CD8-positive, alpha-beta memory T cell (primary cell): ENCODE measurements around the gene RHPN2. TPM values are rescaled to one million over a fixed set of nuclear protein-coding genes. Genes with fewer than 3 reads are reported as not detected.
"Not testable (repeated sequence)": the region's sequence is repeated elsewhere in the genome, so short reads cannot be mapped to it uniquely, and the experiment has no call there.

Experiments
- CTCF ChIA-PET: fragments of 350-600 bp; sonication (Branson Sonifier 250); formaldehyde crosslinking; loops from one replicate; lab custom pipeline; 2021; ENCODE audit warnings: antibody characterized with exemption; lab: Charles Lee
- POLR2A ChIA-PET: fragments of 350-600 bp; sonication (Branson Sonifier 250); formaldehyde crosslinking; loops from one replicate; lab custom pipeline; 2021; ENCODE audit warnings: antibody characterized with exemption; lab: Charles Lee
- DNase-seq, 5 donors: peaks; one replicate each; pipeline versions ENCODE4 v3.0.0 to v3.0.0-alpha.2; 2020 to 2022; ENCODE audit warnings: mixed read lengths in 1 of 5
- H3K27ac ChIP-seq: one replicate; pipeline ENCODE4 v1.7.0; 2013; ENCODE audit warnings: low read depth, mild to moderate bottlenecking, low read length, moderate library complexity
- H3K27me3 ChIP-seq: 2 replicates; pipeline ENCODE4 v1.7.0; 2013; ENCODE audit warnings: low read length, mild to moderate bottlenecking; ENCODE audit not compliant: insufficient read depth, poor library complexity, severe bottlenecking
- H3K36me3 ChIP-seq: 2 replicates; pipeline ENCODE4 v1.7.0; 2013; ENCODE audit warnings: mild to moderate bottlenecking, low read length, moderate library complexity; ENCODE audit not compliant: insufficient read depth
- H3K4me1 ChIP-seq: 2 replicates; pipeline ENCODE4 v1.7.0; 2013; ENCODE audit warnings: mild to moderate bottlenecking, low read length, moderate library complexity; ENCODE audit not compliant: insufficient read depth
- H3K4me3 ChIP-seq: 2 replicates; pipeline ENCODE4 v1.7.0; 2013; ENCODE audit warnings: mild to moderate bottlenecking, low read length
- H3K9me3 ChIP-seq: 2 replicates; pipeline ENCODE4 v1.7.0; 2013; ENCODE audit warnings: mild to moderate bottlenecking, low read length
- H3K27ac Mint-ChIP-seq, 8 donors: one replicate each; pipeline ENCODE4 v1.8.0; 2020 to 2021; ENCODE audit warnings: mixed read lengths in 8 of 8, mild to moderate bottlenecking in 6 of 8, inconsistent platforms in 3 of 8, moderate library complexity in 3 of 8
- H3K27me3 Mint-ChIP-seq, 2 donors: one replicate each; pipeline ENCODE4 v1.8.0; 2020 to 2021; ENCODE audit warnings: mixed read lengths in 2 of 2, mild to moderate bottlenecking in 1 of 2, moderate library complexity in 1 of 2
- H3K36me3 Mint-ChIP-seq, 3 donors: one replicate each; pipeline ENCODE4 v1.8.0; 2020 to 2021; ENCODE audit warnings: mixed read lengths in 3 of 3, inconsistent platforms in 1 of 3, mild to moderate bottlenecking in 1 of 3
- H3K4me1 Mint-ChIP-seq, 3 donors: one replicate each; pipeline ENCODE4 v1.8.0; 2020 to 2021; ENCODE audit warnings: mixed read lengths in 3 of 3, inconsistent platforms in 1 of 3, mild to moderate bottlenecking in 1 of 3
- H3K4me3 Mint-ChIP-seq, 7 donors: one replicate each; pipeline ENCODE4 v1.8.0; 2020 to 2021; ENCODE audit warnings: mixed read lengths in 7 of 7, mild to moderate bottlenecking in 6 of 7, moderate library complexity in 4 of 7, inconsistent platforms in 2 of 7
- H3K9me3 Mint-ChIP-seq, 5 donors: one replicate each; pipeline ENCODE4 v1.8.0; 2020 to 2022; ENCODE audit warnings: mixed read lengths in 5 of 5, mild to moderate bottlenecking in 3 of 5, moderate library complexity in 2 of 5, inconsistent platforms in 1 of 5
- polyA plus RNA-seq: library from polyadenylated mRNA; unstranded; fragments of 300-500 nt; fragmentation: Illumina TruSeq; gene quantifications from one replicate; pipeline ENCODE4 v1.2.3, GENCODE V29; 2021
- total RNA-seq, 2 experiments: library from RNA; stranded (reverse); gene quantifications; one replicate each; pipeline ENCODE4 v1.2.3, GENCODE V29; 2021

RHPN2 gene
- total and polyA plus RNA-seq, 3 experiments from 2014 or later: 0.32 to 2.0 (median 1.1) TPM

- H3K36me3 Mint-ChIP-seq: no peaks in the 10 kb centered on the region
- Histone ChIP-seq H3K4me3 (no peak overlapping the region), H3K36me3 (no peaks in the 10 kb centered on the region), H3K4me1 (no peaks in the 10 kb centered on the region), H3K9me3 (no peaks in the 10 kb centered on the region), H3K27me3 (no peaks in the 10 kb centered on the region), H3K27ac (no peak overlapping the region)
- no peaks in the 10 kb centered on the region for H3K9me3 Mint-ChIP-seq
- no peak overlapping the region for H3K4me3 Mint-ChIP-seq
- ChIA-PET CTCF (no interaction called here), POLR2A (no interaction called here)
- no peak overlapping the region for H3K27ac Mint-ChIP-seq
- H3K27me3 Mint-ChIP-seq: peaks cover under 1 to 3% of the 10 kb centered on the region in 2 donors
- H3K4me1 Mint-ChIP-seq: peaks cover 8 to 9% (median 9%) of the 10 kb centered on the region in 3 donors
- no peak for DNase-seq
These were observed 29.2 kb downstream of the RHPN2 start for GRCh38 chr19:33035461-33035860.

GRCh38 chr19:33032218-33032781 lies 32.4 kb downstream of the RHPN2 start:
- no peak overlapping the region for H3K27ac Mint-ChIP-seq
- Histone ChIP-seq H3K4me1 (no peaks in the 10 kb centered on the region), H3K27ac (no peak overlapping the region), H3K36me3 (no peaks in the 10 kb centered on the region), H3K9me3 (no peaks in the 10 kb centered on the region), H3K4me3 (no peak overlapping the region), H3K27me3 (no peaks in the 10 kb centered on the region)
- H3K4me1 Mint-ChIP-seq: peaks cover 4% of the 10 kb centered on the region in 3 donors
- H3K36me3 Mint-ChIP-seq: no peaks in the 10 kb centered on the region
- H3K4me3 Mint-ChIP-seq: no peak overlapping the region
- POLR2A ChIA-PET: no interaction called here
- CTCF ChIA-PET: interaction anchor here (0.7 kb wide), 1 partner anchor 8 kb away, joined by 3 read pairs; no protein-coding TSS in a partner anchor
- peaks cover 5 to 14% (median 7%) of the 10 kb centered on the region in 5 donors for H3K9me3 Mint-ChIP-seq
- DNase-seq: no peak
- H3K27me3 Mint-ChIP-seq: peaks cover 3 to 4% of the 10 kb centered on the region in 2 donors

- Histone ChIP-seq H3K27ac (no peak overlapping the region), H3K4me3 (no peak overlapping the region), H3K36me3 (no peaks in the 10 kb centered on the region), H3K9me3 (no peaks in the 10 kb centered on the region), H3K4me1 (no peaks in the 10 kb centered on the region), H3K27me3 (no peaks in the 10 kb centered on the region)
- no peaks in the 10 kb centered on the region for H3K36me3 Mint-ChIP-seq
- no peak for DNase-seq
- CTCF ChIA-PET: no interaction called here
- no peak overlapping the region for H3K27ac Mint-ChIP-seq
- peaks cover 7 to 22% (median 11%) of the 10 kb centered on the region in 5 donors for H3K9me3 Mint-ChIP-seq
- peaks cover 4 to 8% of the 10 kb centered on the region in 2 donors for H3K27me3 Mint-ChIP-seq
- H3K4me3 Mint-ChIP-seq: no peak overlapping the region
- POLR2A ChIA-PET: no interaction called here
- no peaks in the 10 kb centered on the region for H3K4me1 Mint-ChIP-seq
These were observed 34.9 kb downstream of the RHPN2 start for GRCh38 chr19:33029746-33030303.

GRCh38 chr19:33026602-33027001 lies 38.1 kb downstream of the RHPN2 start:
- DNase-seq, H3K27ac ChIP-seq, CTCF ChIA-PET, H3K36me3 ChIP-seq, H3K27me3 ChIP-seq, H3K4me3 Mint-ChIP-seq, H3K4me1 Mint-ChIP-seq, H3K9me3 ChIP-seq, H3K27ac Mint-ChIP-seq, H3K4me3 ChIP-seq, POLR2A ChIA-PET, H3K27me3 Mint-ChIP-seq, H3K4me1 ChIP-seq, H3K36me3 Mint-ChIP-seq: not testable (repeated sequence)
- peaks cover 7 to 22% (median 11%) of the 10 kb centered on the region in 5 donors for H3K9me3 Mint-ChIP-seq

GRCh38 chr19:33025468-33026238 lies 39.0 kb downstream of the RHPN2 start:
- POLR2A ChIA-PET, H3K4me1 ChIP-seq, H3K27me3 Mint-ChIP-seq, H3K36me3 Mint-ChIP-seq, H3K27ac ChIP-seq, H3K4me3 Mint-ChIP-seq, H3K27ac Mint-ChIP-seq, H3K36me3 ChIP-seq, H3K4me1 Mint-ChIP-seq, H3K9me3 ChIP-seq, CTCF ChIA-PET, DNase-seq, H3K4me3 ChIP-seq, H3K27me3 ChIP-seq: not testable (repeated sequence)
- H3K9me3 Mint-ChIP-seq: peaks cover 7 to 22% (median 11%) of the 10 kb centered on the region in 5 donors

- CTCF ChIA-PET: no interaction called here
- Mint-ChIP-seq H3K27ac (no peak overlapping the region), H3K4me3 (no peak overlapping the region)
These were observed 40.3 kb downstream of the RHPN2 start for GRCh38 chr19:33024398-33024797.

GRCh38 chr19:33022472-33023116 lies 42.1 kb downstream of the RHPN2 start:
- Histone ChIP-seq H3K4me1 (no peaks in the 10 kb centered on the region), H3K4me3 (no peak overlapping the region), H3K27ac (no peak overlapping the region), H3K27me3 (no peaks in the 10 kb centered on the region), H3K36me3 (no peaks in the 10 kb centered on the region), H3K9me3 (no peaks in the 10 kb centered on the region)
- POLR2A ChIA-PET: no interaction called here
- DNase-seq: no peak
- Mint-ChIP-seq H3K9me3 (peaks cover 0 to 8% (median 5%) of the 10 kb centered on the region in 5 donors), H3K27me3 (peaks cover 4 to 5% of the 10 kb centered on the region in 2 donors), H3K4me3 (no peak overlapping the region), H3K4me1 (no peaks in the 10 kb centered on the region), H3K27ac (no peak overlapping the region), H3K36me3 (no peaks in the 10 kb centered on the region)
- CTCF ChIA-PET: no interaction called here

More at GRCh38 chr19:33024398-33024797, 40.3 kb downstream of the RHPN2 start:
- POLR2A ChIA-PET: no interaction called here
- H3K4me1 ChIP-seq: no peaks in the 10 kb centered on the region
- no peaks in the 10 kb centered on the region for H3K9me3 ChIP-seq
- H3K27ac ChIP-seq: no peak overlapping the region
- DNase-seq: no peak
- no peaks in the 10 kb centered on the region for H3K4me1 Mint-ChIP-seq
- H3K36me3 Mint-ChIP-seq: no peaks in the 10 kb centered on the region
- H3K27me3 ChIP-seq: no peaks in the 10 kb centered on the region
- H3K4me3 ChIP-seq: no peak overlapping the region
- H3K27me3 Mint-ChIP-seq: peaks cover 5 to 6% of the 10 kb centered on the region in 2 donors
- H3K9me3 Mint-ChIP-seq: peaks cover 7 to 18% (median 11%) of the 10 kb centered on the region in 5 donors
- no peaks in the 10 kb centered on the region for H3K36me3 ChIP-seq

GRCh38 chr19:33010891-33011290 lies 53.8 kb downstream of the RHPN2 start:
- H3K4me1 Mint-ChIP-seq, H3K27ac Mint-ChIP-seq: not testable (repeated sequence)

More at GRCh38 chr19:33010891-33011290, 53.8 kb downstream of the RHPN2 start:
- H3K27me3 ChIP-seq, H3K9me3 Mint-ChIP-seq, CTCF ChIA-PET, DNase-seq, H3K27me3 Mint-ChIP-seq, H3K36me3 ChIP-seq, H3K9me3 ChIP-seq, H3K4me1 ChIP-seq, H3K36me3 Mint-ChIP-seq, POLR2A ChIA-PET, H3K27ac ChIP-seq, H3K4me3 ChIP-seq, H3K4me3 Mint-ChIP-seq: not testable (repeated sequence)
